A673 (cell line): ENCODE measurements around the gene JSRP1. TPM values are rescaled to one million over a fixed set of nuclear protein-coding genes. Genes with fewer than 3 reads are reported as not detected.

Source experiments
- BruUV-seq: library from RNA; stranded (reverse); fragments of 400-500 nt; replicated peaks from 2 replicates; lab custom pipeline; 2021; lab: Mats Ljungman, UMichigan
- CTCF ChIA-PET: fragments of 300-600 bp; sonication (Branson Sonifier 250); formaldehyde crosslinking; loops from one replicate; lab custom pipeline; 2022; ENCODE audit warnings: antibody characterized with exemption; lab: Charles Lee
- POLR2A ChIA-PET: fragments of 300-600 bp; sonication (Branson Sonifier 250); formaldehyde crosslinking; loops from one replicate; lab custom pipeline; 2022; ENCODE audit warnings: antibody characterized with exemption; ENCODE audit not compliant: low non-redundant PET; lab: Charles Lee
- DNase-seq: peaks from one replicate; pipeline ENCODE4 v3.0.0-alpha.2; 2015; ENCODE audit warnings: low spot score
- H3K27ac ChIP-seq: fragments of 200-600 bp; sonication (generic); 2 replicates; pipeline ENCODE4 v1.5.1; 2016; ENCODE audit warnings: mixed run types, low read depth, mild to moderate bottlenecking, mixed read lengths, antibody characterized with exemption, low read length; ENCODE audit not compliant: poor library complexity, severe bottlenecking
- H3K27me3 ChIP-seq: fragments of 200-600 bp; sonication (generic); replicated peaks from 2 replicates; pipeline ENCODE4 v1.6.1; 2017; ENCODE audit warnings: mixed run types, low read depth, mild to moderate bottlenecking, mixed read lengths, antibody characterized with exemption, low read length; ENCODE audit not compliant: insufficient read depth, poor library complexity
- H3K36me3 ChIP-seq: fragments of 200-600 bp; sonication (generic); 2 replicates; pipeline ENCODE4 v1.6.1; 2016; ENCODE audit warnings: mixed run types, mild to moderate bottlenecking, mixed read lengths, antibody characterized with exemption, low read length; ENCODE audit not compliant: insufficient read depth, poor library complexity, severe bottlenecking
- H3K4me1 ChIP-seq: fragments of 200-600 bp; sonication (generic); 2 replicates; pipeline ENCODE4 v1.6.1; 2017; ENCODE audit warnings: mixed run types, mild to moderate bottlenecking, mixed read lengths, antibody characterized with exemption, low read length; ENCODE audit not compliant: insufficient read depth, poor library complexity, severe bottlenecking
- H3K4me3 ChIP-seq: fragments of 200-600 bp; sonication (generic); 2 replicates; pipeline ENCODE4 v1.5.1; 2016; ENCODE audit warnings: low read depth, mixed run types, mild to moderate bottlenecking, mixed read lengths, low read length; ENCODE audit not compliant: poor library complexity, severe bottlenecking
- H3K9me3 ChIP-seq: fragments of 200-600 bp; sonication (generic); 2 replicates; pipeline ENCODE4 v1.6.1; 2016; ENCODE audit warnings: mixed run types, low read depth, mild to moderate bottlenecking, mixed read lengths, antibody characterized with exemption, low read length; ENCODE audit not compliant: poor library complexity, severe bottlenecking
- EZH2 ChIP-seq: fragments of 200-600 bp; sonication (generic); IDR thresholded peaks from 2 replicates; pipeline ENCODE4 v1.6.1; 2017; ENCODE audit warnings: borderline replicate concordance, low read depth, mild to moderate bottlenecking, mixed read lengths, antibody characterized with exemption, low read length; ENCODE audit not compliant: poor library complexity, severe bottlenecking
- intact Hi-C: fragments of 100-400 bp; cut with micrococcal nuclease; formaldehyde crosslinking; loops from one replicate; pipeline ENCODE4 v1.10.0; 2022; ENCODE audit not compliant: unreplicated experiment
- total RNA-seq: library from RNA; stranded (reverse); gene quantifications from 2 replicates; pipeline ENCODE4 v1.2.3, GENCODE V29; 2021
- TF ChIP-seq, protein P1 (sequence below): fragments of 300-800, 200-600 bp; sonication (generic); conservative IDR thresholded peaks from 2 replicates; pipeline ENCODE4 v1.5.1; 2017; ENCODE audit warnings: low read depth, mild to moderate bottlenecking, antibody characterized with exemption, low read length, moderate library complexity, mixed read lengths

Gene JSRP1
- total RNA-seq, 1 experiment from 2014 or later, result 0.73 TPM

GRCh38 chr19:2248136-2249009, 7.8 kb downstream of the JSRP1 start:
- ChIA-PET POLR2A (no interaction called here), CTCF (interaction anchor here (0.6 kb wide), 1 partner anchor 90 kb away, joined by 3 read pairs; no protein-coding TSS in a partner anchor)
- H3K9me3 ChIP-seq, result no peaks in the 10 kb centered on the region
- H3K27me3 ChIP-seq, result no peaks in the 10 kb centered on the region
- H3K4me3 ChIP-seq, result no peak overlapping the region
- TF ChIP-seq, protein P1, sequence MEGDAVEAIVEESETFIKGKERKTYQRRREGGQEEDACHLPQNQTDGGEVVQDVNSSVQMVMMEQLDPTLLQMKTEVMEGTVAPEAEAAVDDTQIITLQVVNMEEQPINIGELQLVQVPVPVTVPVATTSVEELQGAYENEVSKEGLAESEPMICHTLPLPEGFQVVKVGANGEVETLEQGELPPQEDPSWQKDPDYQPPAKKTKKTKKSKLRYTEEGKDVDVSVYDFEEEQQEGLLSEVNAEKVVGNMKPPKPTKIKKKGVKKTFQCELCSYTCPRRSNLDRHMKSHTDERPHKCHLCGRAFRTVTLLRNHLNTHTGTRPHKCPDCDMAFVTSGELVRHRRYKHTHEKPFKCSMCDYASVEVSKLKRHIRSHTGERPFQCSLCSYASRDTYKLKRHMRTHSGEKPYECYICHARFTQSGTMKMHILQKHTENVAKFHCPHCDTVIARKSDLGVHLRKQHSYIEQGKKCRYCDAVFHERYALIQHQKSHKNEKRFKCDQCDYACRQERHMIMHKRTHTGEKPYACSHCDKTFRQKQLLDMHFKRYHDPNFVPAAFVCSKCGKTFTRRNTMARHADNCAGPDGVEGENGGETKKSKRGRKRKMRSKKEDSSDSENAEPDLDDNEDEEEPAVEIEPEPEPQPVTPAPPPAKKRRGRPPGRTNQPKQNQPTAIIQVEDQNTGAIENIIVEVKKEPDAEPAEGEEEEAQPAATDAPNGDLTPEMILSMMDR, result no peak
- TF ChIP-seq EZH2, result no peak
- peaks cover 46% of the 10 kb centered on the region for H3K36me3 ChIP-seq
- no peak for DNase-seq
- intact Hi-C loops, result no loop called here
- no peak overlapping the region for H3K27ac ChIP-seq
- TSS peak; percentile 92 for BruUV-seq
- H3K4me1 ChIP-seq, result no peaks in the 10 kb centered on the region

DNA sequence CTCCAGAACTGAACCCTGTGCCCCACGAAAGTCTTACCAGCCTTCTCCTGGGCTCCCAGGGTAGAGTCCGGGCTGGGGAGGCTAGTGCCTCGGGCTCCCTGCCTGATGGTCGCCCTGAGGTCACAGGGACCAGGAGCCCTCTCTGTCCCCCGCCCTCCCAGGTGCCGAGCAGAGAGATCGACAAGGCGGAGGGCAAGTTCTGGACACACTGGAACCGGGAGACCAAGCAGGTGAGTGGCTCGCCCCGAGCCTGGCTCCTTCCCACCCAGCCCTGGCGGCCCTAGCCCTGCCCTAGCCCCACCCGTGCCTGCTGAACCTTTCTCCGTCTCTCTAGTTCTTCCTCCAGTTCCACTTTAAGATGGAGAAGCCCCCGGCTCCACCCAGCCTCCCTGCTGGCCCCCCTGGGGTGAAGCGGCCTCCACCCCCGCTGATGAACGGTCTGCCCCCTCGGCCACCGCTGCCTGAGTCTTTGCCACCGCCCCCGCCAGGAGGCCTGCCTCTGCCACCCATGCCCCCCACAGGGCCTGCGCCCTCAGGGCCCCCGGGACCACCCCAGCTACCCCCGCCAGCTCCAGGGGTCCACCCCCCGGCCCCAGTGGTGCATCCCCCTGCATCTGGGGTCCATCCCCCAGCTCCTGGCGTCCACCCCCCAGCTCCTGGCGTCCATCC, 8.7 kb downstream of the JSRP1 start:
- ChIA-PET POLR2A (no interaction called here), CTCF (interaction anchor here (0.6 kb wide), 1 partner anchor 89 kb away, joined by 3 read pairs; no protein-coding TSS in a partner anchor)
- H3K27me3 ChIP-seq, result no peaks in the 10 kb centered on the region
- H3K4me1 ChIP-seq, result no peaks in the 10 kb centered on the region
- no peaks in the 10 kb centered on the region for H3K9me3 ChIP-seq
- no TSS peak for BruUV-seq
- intact Hi-C loops, result no loop called here
- no peak overlapping the region for H3K27ac ChIP-seq
- TF ChIP-seq, protein P1, result no peak
- no peak for TF ChIP-seq EZH2
- no peak overlapping the region for H3K4me3 ChIP-seq
- H3K36me3 ChIP-seq, result peaks cover 54% of the 10 kb centered on the region
- no peak for DNase-seq

- no TSS peak for BruUV-seq
- Histone ChIP-seq H3K9me3 (no peaks in the 10 kb centered on the region), H3K36me3 (peaks cover 57% of the 10 kb centered on the region), H3K27ac (no peak overlapping the region), H3K4me3 (no peak overlapping the region), H3K4me1 (no peaks in the 10 kb centered on the region), H3K27me3 (no peaks in the 10 kb centered on the region)
- ChIA-PET POLR2A (no interaction called here), CTCF (no interaction called here)
- intact Hi-C loops, result no loop called here
- no peak for DNase-seq
- TF ChIP-seq EZH2, result no peak
- TF ChIP-seq, protein P1, result no peak
These were observed 9.3 kb downstream of the JSRP1 start for GRCh38 chr19:2246801-2247361.
